ENCODE measurements around the gene RAPH1.

The RAPH1 gene

GRCh38 chr2:203407496-203407895 lies 127.6 kb downstream of the RAPH1 start:
- TF ChIP-seq CTCF (IDR thresholded peaks at IDR 0.05), result no peak

- TF ChIP-seq CTCF (IDR thresholded peaks at IDR 0.05), result no peak
Observed at GRCh38 chr2:203404996-203405395, 130.1 kb downstream of the RAPH1 start.

- TF ChIP-seq CTCF (IDR thresholded peaks at IDR 0.05), result no peak
Observed at GRCh38 chr2:203400805-203401585, 134.1 kb downstream of the RAPH1 start.

GRCh38 chr2:203399031-203399430 lies 136.1 kb downstream of the RAPH1 start:
- TF ChIP-seq CTCF (IDR thresholded peaks at IDR 0.05), result no peak

GRCh38 chr2:203396667-203397066 lies 138.4 kb downstream of the RAPH1 start:
- TF ChIP-seq CTCF (IDR thresholded peaks at IDR 0.05), result no peak

GRCh38 chr2:203395858-203396257 lies 139.2 kb downstream of the RAPH1 start:
- TF ChIP-seq CTCF (IDR thresholded peaks at IDR 0.05), result no peak

GRCh38 chr2:203394519-203395227 lies 140.4 kb downstream of the RAPH1 start:
- TF ChIP-seq CTCF (IDR thresholded peaks at IDR 0.05), result no peak
